COLO668 (cell line): ENCODE results near the gene PIK3R3.
A peak's percentile ranks its signal among the peaks of the same experiment; 100 is the strongest.

Experiments
- DNase-seq: peaks from one replicate; lab custom pipeline; 2025; ENCODE audit not compliant: unreplicated experiment; lab: John Stamatoyannopoulos, UW

PIK3R3 gene

DNA sequence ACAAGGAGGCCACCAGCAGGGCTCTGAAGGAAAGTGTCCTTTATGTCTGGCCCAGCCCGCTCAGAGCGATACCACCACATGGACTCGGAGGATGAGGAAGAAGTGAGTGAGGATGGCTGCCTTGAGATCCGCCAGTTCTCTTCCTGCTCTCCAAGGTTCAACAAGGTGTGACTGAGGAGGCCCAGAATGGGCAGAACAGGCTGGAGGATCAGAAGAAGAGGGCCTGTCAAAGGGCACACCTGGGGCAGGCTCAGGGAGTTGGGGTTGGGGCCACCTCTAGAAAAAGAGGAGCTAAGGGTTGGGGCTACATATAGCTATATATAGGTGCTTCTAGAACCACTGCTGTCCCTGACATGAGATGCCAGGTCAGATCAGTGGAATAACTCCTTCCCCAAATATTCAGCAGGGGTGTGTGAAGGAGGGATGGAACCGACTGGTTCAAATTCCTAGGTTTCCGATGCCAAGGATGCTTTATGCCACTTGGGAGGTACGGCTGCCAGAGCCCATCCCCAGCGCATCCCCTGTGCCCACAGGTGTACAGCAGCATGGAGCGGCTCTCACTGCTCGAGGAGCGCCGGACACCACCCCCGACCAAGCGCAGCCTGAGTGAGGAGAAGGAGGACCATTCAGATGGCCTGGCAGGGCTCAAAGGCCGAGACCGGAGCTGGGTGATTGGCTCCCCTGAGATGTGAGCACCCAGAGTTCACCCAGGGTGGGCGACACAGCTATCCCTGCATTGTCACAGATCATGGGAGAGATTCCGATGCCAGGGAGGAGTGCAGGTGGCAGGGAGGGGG, 102.2 kb downstream of the PIK3R3 start:
- no peak for DNase-seq

DNA sequence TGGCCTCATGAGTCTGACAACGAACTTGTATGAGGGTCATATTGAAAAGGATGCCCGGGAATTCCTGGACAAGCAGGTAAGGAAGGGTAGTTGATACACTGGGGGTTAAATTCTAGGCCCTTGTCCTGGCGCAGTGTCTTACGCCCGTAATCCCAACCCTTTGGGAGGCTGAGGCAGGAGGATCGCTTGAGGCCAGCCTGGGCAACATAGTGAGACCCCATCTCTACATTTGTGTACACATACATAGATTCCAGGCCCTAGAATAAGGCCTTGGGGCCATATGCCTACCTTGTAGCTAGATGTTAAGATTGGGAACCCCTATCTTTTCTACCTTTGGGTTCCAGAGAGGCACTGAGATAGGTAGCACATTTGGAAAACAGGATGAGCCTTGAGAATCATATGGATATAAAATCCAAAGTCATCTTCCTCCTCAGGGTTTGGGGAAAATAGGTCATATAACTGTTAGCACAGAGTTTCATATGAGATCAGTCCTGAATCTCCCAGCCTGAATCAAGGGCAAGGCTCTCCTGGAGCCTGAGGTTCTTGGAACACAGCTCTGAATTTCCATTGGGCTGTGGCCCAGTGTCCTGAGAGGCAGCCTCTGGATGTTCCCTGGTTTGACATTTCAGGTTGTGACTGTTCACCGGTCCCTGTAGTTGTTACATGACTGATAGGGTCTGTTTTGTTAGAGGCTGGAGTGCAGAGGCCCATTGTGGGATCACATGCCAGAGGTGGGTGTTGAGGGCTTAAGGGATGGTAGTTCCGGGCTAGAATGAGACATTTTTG, 104.4 kb downstream of the PIK3R3 start:
- no peak for DNase-seq

DNA sequence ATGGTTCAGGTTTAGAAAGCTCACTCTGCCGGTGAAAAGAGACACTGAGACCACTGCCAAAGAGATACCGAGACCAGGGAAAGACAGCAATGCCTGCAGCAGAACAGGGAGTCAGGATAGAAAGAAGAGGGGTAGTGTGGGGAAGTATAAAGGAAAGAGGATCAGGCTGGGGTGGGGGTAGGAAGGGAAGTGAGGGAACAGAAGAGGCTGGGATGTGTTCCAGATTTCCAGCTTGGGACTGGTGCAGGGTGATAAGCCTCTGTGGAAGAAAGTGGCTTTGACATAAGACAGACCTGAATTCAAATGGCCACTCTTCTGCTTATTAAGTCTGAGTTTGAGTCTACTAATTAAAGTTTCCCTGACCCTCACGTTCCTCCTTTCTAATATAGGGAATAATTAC, 105.9 kb downstream of the PIK3R3 start:
- DNase-seq, result no peak

DNA sequence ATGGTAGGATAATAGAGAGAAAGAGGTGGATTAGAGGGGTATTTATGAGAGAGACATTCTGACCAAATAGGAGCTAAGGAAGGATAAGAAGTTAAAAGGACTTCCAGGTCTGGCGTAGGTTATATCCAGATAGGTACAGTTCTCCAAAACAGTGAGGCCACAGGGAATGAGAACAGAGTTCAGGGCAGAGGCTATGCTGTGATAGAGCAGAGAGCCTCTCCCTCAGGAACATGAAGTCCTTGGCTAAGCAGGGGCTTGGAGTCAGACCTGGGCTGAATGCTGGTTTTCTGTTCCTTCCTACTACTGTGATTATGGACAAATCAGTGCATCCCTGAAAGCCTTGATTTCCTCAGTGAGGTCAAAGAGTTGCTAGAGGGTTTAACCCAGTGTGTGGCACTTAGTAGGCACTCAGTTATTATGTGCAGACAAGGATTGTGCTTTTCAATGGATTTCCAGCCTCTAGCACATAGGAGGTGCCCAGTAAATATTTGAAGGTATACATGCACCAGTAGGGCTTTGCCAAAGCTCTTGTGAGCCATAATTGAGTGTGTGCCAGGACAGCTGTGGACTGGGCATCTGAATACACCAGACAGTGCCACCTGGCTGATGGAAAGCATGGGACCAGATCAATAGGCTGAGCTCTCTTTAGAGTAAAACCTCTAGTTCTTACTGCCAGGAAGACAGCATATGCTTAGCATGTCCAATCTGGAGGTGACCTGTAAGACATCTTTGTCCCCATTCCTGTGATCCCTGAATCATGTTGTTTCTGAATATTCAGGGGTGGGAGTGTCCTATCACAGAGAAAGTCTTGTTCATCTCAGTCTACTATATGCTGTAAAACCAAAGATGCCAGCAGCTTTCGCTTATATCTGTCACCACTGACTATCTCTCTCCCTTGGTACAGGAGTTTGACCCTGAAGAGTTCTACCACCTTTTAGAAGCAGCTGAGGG, 111.1 kb downstream of the PIK3R3 start:
- peak; percentile 24 for DNase-seq

DNA sequence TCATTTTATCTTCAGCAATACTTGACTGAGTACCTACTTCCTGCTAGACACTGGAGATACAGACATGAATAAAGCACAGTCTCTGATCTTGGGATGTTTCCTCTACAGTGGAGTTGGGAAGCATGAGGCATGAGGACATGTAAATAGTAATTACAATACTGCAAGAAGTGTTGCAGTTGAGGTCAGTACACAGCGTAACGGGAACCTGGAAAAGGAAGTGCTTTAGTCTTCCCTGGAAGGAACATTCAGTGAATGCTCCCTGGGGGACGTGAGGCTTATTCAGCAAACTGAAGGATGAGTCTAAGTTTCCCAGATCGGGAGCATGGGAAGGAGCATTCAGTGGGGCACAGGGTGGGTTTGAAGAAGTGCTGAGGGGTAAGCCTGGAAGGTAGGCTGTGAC, 112.4 kb downstream of the PIK3R3 start:
- DNase-seq, result no peak

DNA sequence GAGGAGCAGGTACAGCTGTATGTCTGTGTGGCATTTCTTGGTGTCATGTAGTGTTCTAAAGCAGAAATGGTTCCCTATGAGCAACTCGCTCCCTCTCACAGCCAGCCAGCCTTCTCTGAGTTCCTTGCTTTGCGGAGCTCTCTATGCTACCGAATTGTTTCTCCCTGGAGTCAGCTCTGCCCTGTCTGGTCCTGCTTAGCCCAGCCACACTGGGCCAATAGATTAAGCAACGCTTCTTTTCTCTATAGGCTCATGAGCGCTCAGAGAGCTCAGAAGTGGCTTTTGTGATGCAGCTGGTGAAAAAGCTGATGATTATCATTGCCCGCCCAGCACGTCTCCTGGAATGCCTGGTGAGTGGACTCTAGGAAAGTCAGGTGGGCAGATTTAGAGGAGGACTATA, 113.1 kb downstream of the PIK3R3 start:
- no peak for DNase-seq

DNA sequence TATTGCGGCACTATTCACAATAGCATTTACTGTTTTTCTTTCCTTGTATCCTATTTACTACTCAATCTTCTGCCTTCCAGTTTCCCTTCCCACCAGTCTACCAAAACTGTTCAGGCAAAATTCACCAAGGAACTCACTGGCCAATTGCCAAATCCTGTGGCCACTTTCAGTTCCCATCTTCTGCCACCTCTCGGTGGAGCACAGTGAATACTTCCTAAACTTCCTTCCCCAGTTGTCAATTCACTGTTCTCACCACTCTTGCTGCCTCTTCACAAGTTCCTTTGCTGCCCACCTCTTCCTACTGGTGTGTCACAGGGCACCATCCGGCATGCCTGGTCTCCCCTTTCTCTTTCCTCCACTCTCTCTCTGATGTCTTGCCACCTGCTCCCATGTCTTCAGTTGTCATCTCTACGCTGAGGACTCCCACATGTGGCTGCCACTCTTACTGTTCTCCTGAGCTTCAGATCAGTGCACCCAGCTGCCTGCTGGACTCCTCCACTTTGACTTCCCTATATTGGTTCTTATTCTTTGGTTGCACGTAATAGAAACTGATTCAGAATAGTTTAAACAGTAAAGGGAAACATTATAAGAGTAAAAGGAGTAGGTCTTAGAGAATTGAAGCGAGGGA, 114.4 kb downstream of the PIK3R3 start:
- no peak for DNase-seq

DNA sequence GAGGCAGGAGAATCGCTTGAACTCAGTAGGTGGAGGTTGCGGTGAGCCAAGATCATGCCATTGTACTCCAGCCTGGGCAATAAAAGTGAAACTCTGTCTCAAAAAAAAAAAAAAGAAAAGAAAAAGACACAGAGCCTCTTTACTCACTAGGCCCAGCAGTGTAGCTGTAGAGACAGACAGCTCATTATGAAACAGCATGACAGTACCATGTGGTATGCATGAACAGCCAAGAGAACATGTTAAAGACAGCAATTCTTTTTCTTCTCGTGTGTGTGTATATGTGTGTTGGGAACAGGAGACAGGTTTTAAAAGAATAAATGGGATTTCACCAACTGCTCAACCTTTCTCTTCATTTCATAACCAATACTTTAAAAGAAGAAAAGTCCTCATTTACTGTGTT, 118.8 kb downstream of the PIK3R3 start:
- DNase-seq, result no peak

DNA sequence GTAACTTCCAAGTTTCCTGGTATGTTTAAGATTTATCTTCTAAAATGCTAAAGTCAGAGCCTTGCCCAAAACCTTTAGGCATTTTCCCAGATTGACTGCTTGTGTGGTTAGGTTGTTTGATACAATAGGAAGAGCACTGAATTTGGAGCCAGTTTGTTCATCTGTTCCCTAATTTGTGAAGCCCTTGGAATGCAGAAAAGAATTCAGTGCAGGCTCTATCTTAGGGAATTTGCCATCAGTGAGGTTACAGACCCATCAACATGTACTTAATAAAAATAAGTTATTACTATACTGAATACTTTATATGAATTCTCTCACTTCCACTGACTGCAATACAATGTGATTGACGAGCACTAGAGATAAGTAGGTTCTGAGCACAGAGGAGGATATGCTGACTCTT, 120.2 kb downstream of the PIK3R3 start:
- no peak for DNase-seq

DNA sequence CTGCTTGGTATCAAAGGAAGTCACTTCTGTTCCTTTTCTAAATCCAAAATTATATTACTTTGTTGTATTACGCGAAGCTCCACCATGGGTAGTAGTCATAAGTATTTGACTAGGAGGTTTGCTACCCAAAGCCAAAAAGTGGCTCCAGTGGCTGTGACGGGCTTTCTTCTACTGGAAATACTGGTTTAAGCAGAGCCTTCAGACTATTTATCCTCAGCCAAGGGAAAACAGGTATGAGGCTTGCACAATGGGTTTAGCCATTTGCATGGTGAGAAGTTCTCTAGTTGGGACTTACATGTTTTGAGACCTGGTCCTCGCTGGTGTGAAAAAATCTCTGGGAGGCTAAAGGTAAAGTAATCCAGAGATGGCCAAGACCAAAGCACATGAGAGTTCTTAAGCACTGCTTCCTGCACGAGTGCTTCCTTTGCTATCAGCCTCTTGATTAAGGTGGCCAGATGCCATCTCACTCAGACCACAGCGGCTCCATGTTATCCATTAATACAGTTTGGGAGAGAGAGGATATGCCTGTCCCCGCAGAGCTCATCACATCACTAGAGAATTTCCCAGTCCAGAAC, 121.2 kb downstream of the PIK3R3 start:
- no peak for DNase-seq

DNA sequence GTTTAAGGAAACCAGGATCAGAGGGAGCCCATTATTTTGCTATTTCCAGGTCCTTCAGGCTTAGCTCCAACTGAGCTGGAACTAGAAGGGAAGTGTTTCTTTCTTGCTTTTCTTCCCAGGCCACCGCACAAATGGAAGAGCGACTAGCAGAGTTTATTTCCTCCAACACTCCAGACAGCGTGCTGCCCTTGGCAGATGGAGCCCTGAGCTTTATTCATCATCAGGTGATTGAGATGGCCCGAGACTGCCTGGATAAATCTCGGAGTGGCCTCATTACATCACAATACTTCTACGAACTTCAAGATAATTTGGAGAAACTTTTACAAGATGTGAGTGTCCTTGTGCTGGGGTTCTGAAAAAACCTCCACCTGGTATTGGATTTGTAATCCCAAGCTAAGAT, 121.8 kb downstream of the PIK3R3 start:
- DNase-seq, result no peak

DNA sequence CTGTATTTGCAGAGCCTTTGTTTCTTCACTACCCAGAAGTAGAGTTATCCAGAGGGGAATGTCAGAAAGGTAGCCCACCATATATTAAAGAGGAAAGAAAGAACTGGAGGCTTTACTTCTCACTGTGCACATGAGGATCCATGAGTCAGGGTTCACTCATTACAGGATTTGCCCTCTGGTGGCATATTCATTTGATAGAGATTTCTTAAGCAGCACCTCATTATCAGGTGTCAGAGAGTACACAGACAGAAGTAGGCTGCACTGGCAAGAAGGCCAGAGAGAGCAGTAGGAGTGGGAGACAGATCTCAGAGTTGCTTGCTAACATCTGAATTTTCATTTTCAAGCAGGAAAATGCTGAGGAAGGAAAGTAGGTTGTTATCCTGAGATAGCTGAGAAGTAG, 123.8 kb downstream of the PIK3R3 start:
- DNase-seq, result no peak

DNA sequence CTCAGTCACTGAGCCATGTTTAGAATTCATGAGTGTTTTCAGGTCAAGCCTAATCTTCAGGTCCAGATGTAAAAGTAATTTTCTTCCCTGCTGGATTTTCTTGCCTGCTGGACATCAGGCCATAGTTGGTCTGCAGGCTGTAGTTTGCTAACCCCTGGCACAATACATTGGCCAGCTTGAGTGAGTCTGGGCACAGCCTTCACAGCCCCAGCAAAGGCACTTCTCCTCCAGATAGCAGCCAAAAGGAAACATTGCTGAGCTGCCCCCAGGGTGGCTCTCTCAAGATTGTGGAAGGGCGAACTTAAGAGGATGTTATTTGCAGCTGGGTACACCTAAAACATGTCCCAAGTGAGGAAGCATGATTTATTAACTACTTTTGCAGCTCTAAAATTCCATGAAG, 126.8 kb downstream of the PIK3R3 start:
- no peak for DNase-seq

DNA sequence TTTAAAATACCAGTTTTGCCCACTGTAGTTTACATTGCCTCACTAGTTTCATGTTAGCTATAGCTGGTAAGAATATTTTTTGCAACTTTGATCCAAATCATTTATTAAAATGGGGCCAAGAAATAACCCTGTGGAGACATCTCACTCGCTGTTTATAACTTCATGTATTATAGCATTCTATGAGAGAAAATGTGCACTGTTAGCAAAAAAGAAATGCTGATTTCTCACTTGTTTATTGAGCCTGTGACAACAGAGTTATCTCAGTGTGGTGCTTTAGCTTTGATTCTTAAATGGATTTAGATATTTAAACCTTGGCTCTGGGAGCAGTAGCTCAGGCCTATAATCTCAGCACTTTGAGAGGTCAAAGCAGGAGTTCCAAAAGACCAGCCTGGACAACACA, 127.9 kb downstream of the PIK3R3 start:
- no peak for DNase-seq

DNA sequence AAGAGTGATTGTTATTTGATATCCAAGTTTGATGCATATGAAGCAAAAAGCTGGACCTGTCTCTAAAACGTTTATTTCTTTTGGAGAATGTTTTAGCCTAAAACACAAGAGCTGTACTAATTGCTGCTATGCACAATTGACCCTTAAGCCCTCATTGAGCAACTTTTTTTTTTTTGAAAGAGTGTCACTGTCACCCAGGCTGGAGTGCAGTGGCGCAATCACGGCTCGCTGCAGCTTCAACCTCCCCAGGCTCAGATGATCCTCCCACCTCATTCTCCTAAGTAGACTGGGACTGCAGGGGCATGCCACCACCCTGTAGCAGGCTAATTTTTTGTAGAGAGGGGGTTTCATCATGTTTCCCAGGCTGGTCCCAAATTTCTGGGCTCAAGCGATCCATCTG, 129.1 kb downstream of the PIK3R3 start:
- no peak for DNase-seq

DNA sequence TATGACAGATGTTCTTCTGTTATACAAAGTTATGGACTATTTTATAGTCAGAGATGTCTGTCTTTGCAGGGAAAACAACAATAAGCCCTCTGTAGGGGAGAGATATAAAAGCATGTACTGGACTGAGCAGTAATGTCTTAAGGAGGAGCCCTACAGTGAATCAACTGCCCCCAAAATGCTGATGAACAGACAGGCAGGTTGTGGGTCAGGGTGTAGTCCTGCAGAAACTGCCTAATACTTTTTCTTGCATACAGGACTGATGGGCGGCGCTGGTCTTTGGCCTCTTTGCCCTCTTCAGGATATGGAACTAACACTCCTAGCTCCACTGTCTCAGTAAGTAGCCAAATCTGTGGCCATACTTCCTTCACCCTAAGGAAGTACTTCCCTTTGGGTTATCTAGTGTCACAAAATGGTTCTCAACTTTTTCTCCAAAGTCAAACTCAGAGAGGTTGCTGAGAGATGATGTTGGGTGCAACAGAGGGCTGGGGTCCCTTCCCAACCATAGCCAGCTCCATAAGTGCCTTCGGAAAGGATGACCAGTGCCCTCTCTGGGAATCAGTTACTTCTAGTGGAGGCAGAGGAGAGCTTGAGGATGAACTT, 129.8 kb downstream of the PIK3R3 start:
- DNase-seq, result no peak

DNA sequence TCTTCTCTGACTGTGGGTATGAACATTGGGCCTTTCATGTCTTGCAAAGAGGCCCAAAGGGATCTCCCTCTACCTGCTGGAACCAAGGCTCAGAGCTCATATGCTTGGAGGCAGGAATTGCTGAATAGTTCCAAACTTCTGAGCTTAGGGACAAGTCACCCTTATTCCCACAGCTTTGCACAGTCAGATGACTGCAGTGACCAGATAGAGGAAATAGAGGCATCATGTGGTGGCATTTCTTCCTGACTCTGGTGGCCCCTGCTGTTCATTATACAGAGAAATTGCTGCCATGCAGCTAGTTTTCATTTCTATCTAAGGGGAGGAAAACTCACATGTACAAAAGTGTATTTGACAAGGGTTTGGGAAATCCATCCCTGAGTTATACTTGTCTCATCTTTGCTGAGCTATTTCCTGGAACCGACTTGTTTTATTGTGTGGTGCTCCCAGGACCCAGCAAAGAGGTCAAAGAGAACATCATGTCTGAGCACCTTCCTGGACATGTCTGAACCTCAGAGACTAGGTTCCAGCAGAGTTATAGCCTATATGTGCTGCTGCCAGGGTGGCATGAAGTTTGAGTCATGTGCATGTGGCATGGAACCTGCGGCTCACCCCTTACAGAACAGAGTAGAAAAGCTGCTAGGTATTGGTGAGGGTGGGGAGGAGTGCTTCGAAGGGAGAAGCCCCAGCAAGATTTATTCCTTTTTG, 131.2 kb downstream of the PIK3R3 start:
- DNase-seq, result no peak

DNA sequence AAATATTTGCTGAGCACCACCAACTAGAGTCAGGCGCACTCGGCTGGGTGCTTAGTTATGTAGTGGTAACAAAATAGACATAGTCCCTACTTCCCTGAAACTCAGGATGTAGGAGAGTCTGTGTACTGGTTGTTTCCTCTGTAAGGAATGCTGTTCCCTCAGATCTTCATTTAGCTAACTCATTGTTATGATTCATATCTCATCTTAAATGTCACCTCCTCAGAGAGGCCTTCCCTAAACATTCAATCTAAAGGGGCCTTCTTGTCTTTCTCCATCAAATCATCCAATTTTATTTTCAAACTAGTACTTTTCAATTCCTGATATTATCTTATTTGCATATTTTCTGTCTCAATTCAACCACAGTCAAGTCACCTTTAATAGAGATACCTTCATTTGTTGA, 132.9 kb downstream of the PIK3R3 start:
- no peak for DNase-seq

DNA sequence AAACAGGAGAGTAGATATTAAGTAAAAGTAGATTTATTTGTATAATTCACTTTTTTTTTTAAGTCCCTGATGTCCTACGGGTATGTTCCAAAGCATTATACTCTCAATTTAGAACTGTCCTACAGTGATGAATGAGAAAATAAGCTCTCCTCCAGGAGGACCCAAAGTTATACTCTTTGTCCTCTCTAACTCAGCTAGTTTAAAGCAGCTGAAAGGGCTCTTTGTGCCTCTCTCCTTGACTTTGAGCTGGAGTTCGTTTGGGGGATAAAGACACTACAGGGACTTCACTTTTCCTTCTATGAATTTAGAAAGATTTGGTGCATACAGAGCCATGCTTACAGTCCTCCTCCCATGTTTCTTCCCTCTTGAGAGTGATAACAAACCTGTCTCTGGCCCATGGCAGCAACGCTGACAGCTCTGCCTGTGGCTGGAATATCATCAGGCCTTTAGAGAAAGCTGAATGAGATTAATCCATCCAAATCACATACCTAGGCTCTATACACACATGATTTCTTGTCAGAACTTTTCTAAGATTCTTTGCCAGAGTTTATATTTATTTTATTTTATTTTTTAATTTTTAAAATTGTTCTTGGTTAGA, 134.3 kb downstream of the PIK3R3 start:
- DNase-seq, result no peak
